OCI-LY3 (cell line): ENCODE results near the gene ESYT2.

Experiments used
- H2AFZ ChIP-seq: fragments of 200-600, 300-600 bp; shearing (Covaris generic); 2 replicates; pipeline ENCODE4 v1.6.0; 2014; ENCODE audit warnings: antibody characterized with exemption, low read depth, low read length
- H3K27ac ChIP-seq: fragments of 200-600, 300-600 bp; sonication (generic); 2 replicates; pipeline ENCODE4 v1.5.1; 2014; ENCODE audit warnings: mild to moderate bottlenecking, low read length, moderate library complexity, mixed read lengths
- H3K27me3 ChIP-seq: fragments of 200-600, 300-600 bp; sonication (generic); 2 replicates; pipeline ENCODE4 v1.6.1; 2014; ENCODE audit warnings: low read depth, low read length, mixed read lengths
- H3K36me3 ChIP-seq: fragments of 200-600, 300-600 bp; sonication (generic); replicated peaks from 2 replicates; pipeline ENCODE3; 2014; ENCODE audit warnings: low read depth, low read length, mixed read lengths
- H3K4me1 ChIP-seq: fragments of 300-600, 200-600 bp; sonication (generic); 2 replicates; pipeline ENCODE4 v1.6.1; 2014; ENCODE audit warnings: low read length, mixed read lengths
- H3K4me2 ChIP-seq: fragments of 200-600, 300-600 bp; sonication (generic); 2 replicates; pipeline ENCODE4 v1.6.1; 2014; ENCODE audit warnings: low read length, mixed read lengths
- H3K4me3 ChIP-seq: fragments of 300-600, 200-600 bp; sonication (generic); 2 replicates; pipeline ENCODE4 v1.5.1; 2014; ENCODE audit warnings: antibody characterized with exemption, mild to moderate bottlenecking, low read length, moderate library complexity
- H3K79me2 ChIP-seq: fragments of 300-600, 200-600 bp; shearing (Covaris generic); 2 replicates; pipeline ENCODE4 v1.6.1; 2014; ENCODE audit warnings: mild to moderate bottlenecking, low read length, mixed read lengths
- H3K9ac ChIP-seq: fragments of 300-600, 200-600 bp; shearing (Covaris generic); 2 replicates; pipeline ENCODE4 v1.6.0; 2014; ENCODE audit warnings: mild to moderate bottlenecking, low read length, moderate library complexity
- H3K9me3 ChIP-seq: fragments of 200-600, 300-600 bp; shearing (Covaris generic); 2 replicates; pipeline ENCODE4 v1.6.1; 2014; ENCODE audit warnings: low read length, mixed read lengths; ENCODE audit not compliant: insufficient read depth
- H4K20me1 ChIP-seq: fragments of 200-600, 300-600 bp; sonication (generic); 2 replicates; pipeline ENCODE4 v1.6.1; 2016; ENCODE audit warnings: low read length, mixed read lengths; ENCODE audit not compliant: insufficient read depth
- EZH2phosphoT487 ChIP-seq: fragments of 200-600 bp; shearing (Covaris generic); IDR thresholded peaks from 2 replicates; pipeline ENCODE4 v1.6.1; 2018; ENCODE audit warnings: antibody characterized with exemption, mixed run types, low read depth
- TF ChIP-seq, protein P1 (sequence below): fragments of 200-600, 300-600 bp; sonication (generic); IDR thresholded peaks from 2 replicates; pipeline ENCODE4 v1.5.1; 2014; ENCODE audit warnings: antibody characterized with exemption, low read length, low read depth

Gene ESYT2

DNA sequence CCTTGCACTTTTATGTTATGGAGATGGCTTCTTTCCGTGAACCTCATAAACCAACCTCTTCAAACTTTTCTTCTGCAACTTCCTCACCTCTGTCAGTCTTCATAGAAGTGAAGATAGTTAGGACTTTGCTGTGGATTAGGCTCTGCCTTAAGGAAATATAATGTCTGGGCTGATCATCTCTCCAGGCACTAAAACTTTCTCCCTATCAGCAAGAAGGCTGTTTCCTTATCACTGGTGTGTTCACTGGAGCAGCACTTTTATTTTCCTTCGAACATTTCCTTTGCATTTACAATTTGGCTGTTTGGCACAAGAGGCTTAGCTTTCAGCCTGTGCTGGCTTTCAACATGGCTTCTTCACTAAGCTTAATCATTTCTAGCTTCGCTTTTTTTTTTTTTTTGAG lies 52.8 kb downstream of the ESYT2 start:
- peaks cover 23% of the 10 kb centered on the region for H3K36me3 ChIP-seq
- H2AFZ ChIP-seq, result no peak overlapping the region
- no peaks in the 10 kb centered on the region for H3K79me2 ChIP-seq
- H3K9ac ChIP-seq, result no peak overlapping the region
- no peaks in the 10 kb centered on the region for H3K9me3 ChIP-seq
- no peak overlapping the region for H3K27ac ChIP-seq
- H3K27me3 ChIP-seq, result no peaks in the 10 kb centered on the region
- H4K20me1 ChIP-seq, result no peaks in the 10 kb centered on the region
- H3K4me1 ChIP-seq, result peaks cover under 1% of the 10 kb centered on the region; the same call in 1 of the 2 replicates
- no peak overlapping the region for H3K4me3 ChIP-seq
- no peak overlapping the region for H3K4me2 ChIP-seq
- no peak for TF ChIP-seq EZH2phosphoT487
- TF ChIP-seq, protein P1, sequence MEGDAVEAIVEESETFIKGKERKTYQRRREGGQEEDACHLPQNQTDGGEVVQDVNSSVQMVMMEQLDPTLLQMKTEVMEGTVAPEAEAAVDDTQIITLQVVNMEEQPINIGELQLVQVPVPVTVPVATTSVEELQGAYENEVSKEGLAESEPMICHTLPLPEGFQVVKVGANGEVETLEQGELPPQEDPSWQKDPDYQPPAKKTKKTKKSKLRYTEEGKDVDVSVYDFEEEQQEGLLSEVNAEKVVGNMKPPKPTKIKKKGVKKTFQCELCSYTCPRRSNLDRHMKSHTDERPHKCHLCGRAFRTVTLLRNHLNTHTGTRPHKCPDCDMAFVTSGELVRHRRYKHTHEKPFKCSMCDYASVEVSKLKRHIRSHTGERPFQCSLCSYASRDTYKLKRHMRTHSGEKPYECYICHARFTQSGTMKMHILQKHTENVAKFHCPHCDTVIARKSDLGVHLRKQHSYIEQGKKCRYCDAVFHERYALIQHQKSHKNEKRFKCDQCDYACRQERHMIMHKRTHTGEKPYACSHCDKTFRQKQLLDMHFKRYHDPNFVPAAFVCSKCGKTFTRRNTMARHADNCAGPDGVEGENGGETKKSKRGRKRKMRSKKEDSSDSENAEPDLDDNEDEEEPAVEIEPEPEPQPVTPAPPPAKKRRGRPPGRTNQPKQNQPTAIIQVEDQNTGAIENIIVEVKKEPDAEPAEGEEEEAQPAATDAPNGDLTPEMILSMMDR, result no peak

DNA sequence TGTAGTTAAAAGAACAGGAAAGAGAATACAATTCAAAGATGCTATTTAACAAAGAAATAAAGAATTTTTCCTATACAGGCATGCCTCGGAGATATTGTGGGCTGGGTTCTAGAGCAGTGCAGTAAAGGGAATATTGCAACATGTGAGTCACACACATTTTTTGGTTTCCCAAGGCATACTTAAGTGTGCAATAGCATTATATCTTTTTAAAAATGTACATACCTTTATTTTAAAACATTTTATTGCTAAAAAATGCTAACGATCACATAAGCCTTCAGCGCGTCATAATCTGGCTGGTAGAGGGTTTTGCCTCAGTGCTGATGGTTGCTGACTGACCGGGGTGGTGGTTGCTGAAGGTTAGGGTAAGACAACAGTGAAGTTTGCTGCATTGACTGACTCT lies 54.4 kb downstream of the ESYT2 start:
- H2AFZ ChIP-seq, result no peak overlapping the region
- H4K20me1 ChIP-seq, result no peaks in the 10 kb centered on the region
- TF ChIP-seq, protein P1, result no peak
- no peak for TF ChIP-seq EZH2phosphoT487
- H3K9me3 ChIP-seq, result no peaks in the 10 kb centered on the region
- no peak overlapping the region for H3K4me2 ChIP-seq
- no peaks in the 10 kb centered on the region for H3K27me3 ChIP-seq
- no peak overlapping the region for H3K4me3 ChIP-seq
- H3K9ac ChIP-seq, result no peak overlapping the region
- H3K27ac ChIP-seq, result no peak overlapping the region
- peaks cover 6% of the 10 kb centered on the region; the same call in 1 of the 2 replicates for H3K4me1 ChIP-seq
- no peaks in the 10 kb centered on the region for H3K79me2 ChIP-seq
- H3K36me3 ChIP-seq, result peaks cover 10% of the 10 kb centered on the region

DNA sequence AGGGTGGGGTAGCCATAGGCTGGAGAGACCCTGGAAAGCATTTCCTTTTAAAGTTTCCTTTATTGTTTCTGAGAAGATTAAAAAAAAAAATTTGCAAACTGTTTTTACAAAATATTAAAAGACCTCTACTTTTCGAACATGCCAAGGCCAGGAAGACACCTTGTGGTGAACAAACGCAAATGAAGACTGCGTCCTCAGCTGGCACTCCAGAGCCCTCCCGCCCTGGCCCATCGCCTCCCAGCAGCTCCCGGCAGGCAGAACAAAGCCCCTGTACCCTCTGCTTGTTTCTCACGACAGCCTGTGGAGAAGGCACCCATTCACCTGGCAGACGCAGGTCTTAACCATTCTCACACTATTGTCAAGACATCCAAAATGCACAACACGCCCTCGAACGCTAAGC lies 56.4 kb downstream of the ESYT2 start:
- H3K36me3 ChIP-seq, result peaks cover 6% of the 10 kb centered on the region
- H2AFZ ChIP-seq, result no peak overlapping the region
- H3K27me3 ChIP-seq, result no peaks in the 10 kb centered on the region
- H4K20me1 ChIP-seq, result no peaks in the 10 kb centered on the region
- H3K27ac ChIP-seq, result no peak overlapping the region
- H3K4me2 ChIP-seq, result no peak overlapping the region
- H3K4me3 ChIP-seq, result no peak overlapping the region
- TF ChIP-seq, protein P1, result no peak
- no peak for TF ChIP-seq EZH2phosphoT487
- no peak overlapping the region for H3K9ac ChIP-seq
- no peaks in the 10 kb centered on the region for H3K79me2 ChIP-seq
- H3K9me3 ChIP-seq, result no peaks in the 10 kb centered on the region
- H3K4me1 ChIP-seq, result peaks cover 6% of the 10 kb centered on the region; the same call in 1 of the 2 replicates

DNA sequence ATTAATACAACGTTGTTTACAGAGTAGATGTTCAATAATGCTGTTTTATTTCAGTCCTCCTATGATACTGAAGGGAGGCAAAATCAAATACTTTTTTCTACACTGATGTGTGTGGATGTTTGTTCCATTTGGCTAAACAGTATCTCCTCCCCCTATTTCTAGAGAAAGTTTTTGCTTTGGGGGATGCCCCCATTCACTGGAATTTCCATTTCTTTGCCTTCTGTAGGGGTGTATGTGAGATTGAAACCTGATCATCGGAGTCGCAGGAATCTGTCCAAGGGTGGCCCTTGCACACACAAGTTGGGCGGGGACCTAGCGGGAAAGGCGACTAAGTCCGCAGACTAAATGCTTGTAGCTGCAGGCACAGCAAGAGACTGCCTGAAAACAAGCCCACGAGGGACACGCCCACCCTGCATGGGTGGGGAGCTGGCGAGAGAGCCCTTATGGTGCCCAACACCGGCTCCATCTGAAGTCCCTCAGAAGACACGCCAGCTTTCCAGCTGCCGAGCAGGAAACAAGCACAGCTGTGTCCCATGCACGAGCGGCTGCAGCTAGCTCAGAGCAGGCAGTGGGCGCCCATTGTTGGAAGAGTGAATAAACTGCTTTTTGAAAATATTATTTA lies 58.0 kb downstream of the ESYT2 start:
- peaks cover 6% of the 10 kb centered on the region; the same call in 1 of the 2 replicates for H3K4me1 ChIP-seq
- no peak overlapping the region for H3K4me2 ChIP-seq
- H3K27me3 ChIP-seq, result no peaks in the 10 kb centered on the region
- H2AFZ ChIP-seq, result no peak overlapping the region
- no peaks in the 10 kb centered on the region for H4K20me1 ChIP-seq
- no peaks in the 10 kb centered on the region for H3K79me2 ChIP-seq
- peaks cover 3% of the 10 kb centered on the region for H3K36me3 ChIP-seq
- no peak overlapping the region for H3K9ac ChIP-seq
- no peak for TF ChIP-seq EZH2phosphoT487
- TF ChIP-seq, protein P1, result no peak
- no peaks in the 10 kb centered on the region for H3K9me3 ChIP-seq
- no peak overlapping the region for H3K27ac ChIP-seq
- H3K4me3 ChIP-seq, result no peak overlapping the region
